ENCODE results near the gene GASK1B.

The GASK1B gene

DNA sequence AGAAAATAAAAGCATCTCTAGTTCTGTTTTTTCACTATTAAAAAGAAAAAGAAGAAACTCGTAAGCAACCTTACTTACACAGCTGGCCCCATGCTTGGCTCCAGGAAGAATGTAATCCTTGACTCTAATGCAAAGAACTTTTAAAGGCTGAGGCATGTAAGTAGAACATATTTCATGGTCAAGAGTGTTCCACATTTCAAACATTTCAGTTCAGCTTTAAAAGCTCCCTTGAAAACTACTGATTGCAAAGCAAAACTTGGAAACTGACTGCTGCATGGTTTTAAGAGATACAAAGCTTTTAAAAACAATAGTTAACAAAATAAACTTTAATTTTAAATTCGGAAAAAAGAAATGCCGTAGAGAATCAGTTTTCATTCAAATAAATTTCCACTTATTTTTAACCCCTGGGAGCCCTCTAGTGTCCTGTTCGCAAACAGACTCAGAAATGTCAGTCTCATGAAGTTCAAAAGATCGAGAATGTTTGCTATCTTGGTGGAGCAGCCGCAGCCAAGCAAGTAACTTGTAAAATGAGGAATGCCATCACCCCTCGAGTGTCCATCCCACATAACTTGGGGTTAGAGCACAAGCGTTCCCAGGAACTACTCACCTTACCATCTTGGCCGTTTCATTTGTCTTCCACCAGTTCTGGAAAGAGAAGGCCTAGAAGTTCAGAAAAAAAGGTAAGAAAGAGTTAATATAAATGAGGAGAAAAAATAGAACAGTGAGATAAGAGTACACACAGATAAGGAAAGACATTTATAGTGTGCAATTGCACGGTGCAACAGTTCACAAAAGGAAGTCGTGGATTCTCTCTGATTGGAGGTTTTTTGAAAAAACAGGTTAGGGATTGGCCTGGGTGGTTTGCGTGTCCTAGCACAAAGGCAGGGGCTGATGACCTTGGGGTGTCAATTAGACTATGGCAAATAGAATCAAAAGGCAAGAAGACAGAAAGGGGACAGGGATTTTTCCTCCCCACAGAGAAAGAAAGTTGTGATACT lies at the start of gene GASK1B:
Gene GASK1B, minus strand, starts transcription at position 765 of the 998 bp plus-strand sequence. CDS start 1,650 bp downstream, outside the sequence.
- no peak for DNase-seq

DNA sequence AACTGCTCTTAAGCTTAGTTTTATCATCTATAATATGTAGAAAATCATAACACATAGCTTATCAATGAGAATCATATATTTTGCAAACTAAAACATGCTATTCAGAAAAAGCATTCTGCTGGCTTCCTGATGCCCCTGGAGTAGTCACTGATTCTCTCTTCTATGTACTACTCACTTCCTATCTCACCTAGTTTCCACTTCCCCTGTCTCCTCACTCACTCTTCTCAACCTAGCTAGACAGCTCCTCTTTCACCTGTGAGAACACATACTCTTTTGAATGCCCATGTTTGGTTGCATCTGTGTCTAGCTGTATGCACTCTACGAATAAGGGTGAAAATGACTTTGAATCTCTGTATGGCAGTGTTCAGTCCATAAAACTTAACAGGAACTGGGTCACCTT lies 46.8 kb upstream of the GASK1B start:
- no peak for DNase-seq

GRCh38 chr4:158217763-158218162 lies 44.9 kb upstream of the GASK1B start:
- no peak for DNase-seq

DNA sequence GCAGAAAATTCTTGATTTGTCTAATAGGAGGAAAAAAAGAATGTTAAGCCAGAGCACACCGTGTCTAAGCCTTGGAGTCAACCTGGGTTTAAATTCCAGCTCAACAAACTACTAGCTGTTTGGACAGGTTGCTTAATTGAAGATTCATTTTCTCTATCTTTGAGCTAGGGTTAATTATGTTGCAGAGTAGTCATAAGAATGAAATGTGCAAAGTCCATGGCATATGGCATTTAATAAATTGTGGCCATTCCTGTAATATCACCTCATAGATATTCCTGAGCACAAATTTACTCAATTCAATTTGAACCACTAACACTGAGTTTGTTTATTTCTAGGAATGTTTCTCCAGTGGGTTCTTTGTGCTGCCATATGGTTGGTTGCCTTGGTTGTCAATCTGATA lies 42.0 kb upstream of the GASK1B start:
- no peak for DNase-seq

GRCh38 chr4:158213466-158213865 lies 40.6 kb upstream of the GASK1B start:
- DNase-seq, result no peak

GRCh38 chr4:158211222-158211621 lies 38.4 kb upstream of the GASK1B start:
- DNase-seq, result no peak

- DNase-seq, result no peak
Observed at GRCh38 chr4:158209825-158210807, 37.3 kb upstream of the GASK1B start, which contains the start of gene TMEM144. Gene TMEM144, plus strand, starts transcription at chr4:158210486. Its CDS starts 2,182 bp downstream, at chr4:158212668.

GRCh38 chr4:158208963-158209640 lies 36.3 kb upstream of the GASK1B start:
- no peak for DNase-seq

- no peak for DNase-seq
Observed at GRCh38 chr4:158203929-158204328, 31.1 kb upstream of the GASK1B start.

GRCh38 chr4:158203436-158203835 lies 30.6 kb upstream of the GASK1B start:
- no peak for DNase-seq

- DNase-seq, result no peak
Observed at GRCh38 chr4:158202481-158202880, 29.7 kb upstream of the GASK1B start.

DNA sequence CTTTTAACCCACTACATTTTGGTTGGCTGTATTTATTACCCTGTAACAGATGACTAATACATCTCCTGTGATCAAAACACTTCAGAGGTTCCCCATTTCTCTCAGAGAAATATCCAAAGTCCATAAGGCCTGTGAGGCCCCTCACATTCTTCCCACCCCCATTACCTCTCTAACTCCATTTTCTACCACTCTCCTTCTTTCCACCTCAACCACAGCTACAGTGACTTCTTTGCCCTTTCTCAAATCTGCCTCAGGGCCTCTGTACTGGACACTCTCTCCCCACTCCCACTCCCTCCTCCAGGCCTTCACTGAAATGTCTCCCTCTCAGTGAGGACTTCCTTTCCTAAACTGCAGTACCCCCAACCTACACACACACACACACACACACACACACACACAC lies 29.1 kb upstream of the GASK1B start:
- no peak for DNase-seq

GRCh38 chr4:158201322-158201721 lies 28.5 kb upstream of the GASK1B start:
- DNase-seq, result no peak

DNA sequence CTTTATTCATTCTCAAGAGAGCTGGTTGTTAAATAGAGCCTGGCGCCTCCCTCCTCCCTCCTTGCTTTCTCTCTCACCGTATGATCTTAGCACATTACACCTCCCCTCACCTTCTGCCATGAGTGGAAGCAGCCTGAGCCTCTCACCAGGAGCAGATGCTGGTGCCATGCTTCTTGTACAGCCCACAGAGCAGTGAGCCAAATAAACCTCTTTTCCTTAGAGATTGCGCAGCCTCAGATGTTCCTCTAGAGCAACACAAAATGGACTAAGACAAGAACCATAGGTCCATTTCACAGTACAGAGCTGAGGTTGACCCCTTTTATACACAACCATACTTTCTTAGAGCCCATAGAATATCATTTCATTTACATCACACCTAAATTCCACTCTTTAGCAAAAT lies 27.4 kb upstream of the GASK1B start:
- DNase-seq, result no peak

GRCh38 chr4:158197194-158197776 lies 24.5 kb upstream of the GASK1B start:
- DNase-seq, result no peak

GRCh38 chr4:158195297-158195696 lies 22.5 kb upstream of the GASK1B start:
- no peak for DNase-seq

DNA sequence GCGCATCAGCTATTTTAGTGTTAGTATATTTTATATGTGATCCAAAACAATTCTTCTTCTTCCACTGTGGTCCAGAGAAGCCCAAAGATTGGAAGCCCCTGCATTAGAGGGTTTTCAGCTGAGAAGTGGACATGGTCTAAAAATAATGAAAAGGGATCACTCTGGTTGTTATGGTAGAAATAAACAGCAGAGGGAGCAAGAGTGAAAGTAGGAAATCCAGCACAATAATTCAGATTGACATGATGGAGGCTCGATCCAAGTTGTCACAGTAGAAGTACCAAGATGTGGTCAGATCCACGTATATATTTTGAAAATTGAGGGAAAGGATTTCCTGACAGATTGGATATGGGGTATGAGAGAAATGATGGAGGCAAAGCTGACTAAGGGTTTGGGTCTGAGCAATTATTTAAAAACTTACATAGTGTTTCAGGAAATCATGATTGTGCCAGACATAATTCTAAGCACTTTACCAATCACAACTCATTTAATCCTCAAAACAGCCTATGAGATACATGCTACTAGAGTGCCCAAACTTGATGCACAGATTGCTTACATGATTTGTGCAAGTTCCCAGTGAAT lies 20.4 kb upstream of the GASK1B start:
- DNase-seq, result no peak

GRCh38 chr4:158192439-158193158 lies 19.8 kb upstream of the GASK1B start:
- DNase-seq, result no peak

DNA sequence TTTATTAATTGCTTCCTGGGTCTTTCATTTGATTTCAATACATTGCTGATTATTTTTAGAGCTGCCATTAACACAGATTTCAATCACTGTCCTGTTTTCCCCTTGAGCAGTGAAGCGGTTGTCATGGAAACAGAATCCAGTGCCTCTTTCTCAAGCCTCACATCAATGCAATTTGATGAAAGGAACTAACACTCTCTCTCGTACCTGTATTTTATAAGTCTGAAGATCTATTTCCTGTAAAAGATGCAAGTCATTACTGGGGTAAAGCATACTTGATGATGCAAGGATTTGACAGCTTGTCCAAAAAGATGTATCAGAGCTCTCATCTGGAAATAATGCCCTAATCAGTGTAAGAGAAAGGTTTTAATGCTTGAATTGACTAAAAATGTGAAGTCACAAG lies 17.9 kb upstream of the GASK1B start:
- no peak for DNase-seq

DNA sequence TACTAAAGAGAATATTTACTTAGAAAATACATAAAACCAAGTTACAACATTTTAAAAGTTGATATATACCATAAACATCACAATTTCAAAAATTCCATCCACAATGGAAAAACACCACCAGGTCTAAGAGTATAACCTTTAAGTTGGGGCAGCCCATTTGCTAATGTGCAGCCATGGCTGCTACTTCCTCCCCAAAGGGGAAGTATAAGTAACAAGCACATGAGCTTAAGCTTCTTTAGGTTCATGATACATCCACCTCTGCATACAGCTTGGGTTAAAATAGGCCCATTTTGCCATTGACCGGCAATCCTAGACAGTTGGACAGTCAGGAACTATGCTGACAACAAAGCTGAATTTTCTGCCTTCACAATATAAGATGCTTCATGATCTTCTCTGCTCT lies 16.6 kb upstream of the GASK1B start:
- no peak for DNase-seq

DNA sequence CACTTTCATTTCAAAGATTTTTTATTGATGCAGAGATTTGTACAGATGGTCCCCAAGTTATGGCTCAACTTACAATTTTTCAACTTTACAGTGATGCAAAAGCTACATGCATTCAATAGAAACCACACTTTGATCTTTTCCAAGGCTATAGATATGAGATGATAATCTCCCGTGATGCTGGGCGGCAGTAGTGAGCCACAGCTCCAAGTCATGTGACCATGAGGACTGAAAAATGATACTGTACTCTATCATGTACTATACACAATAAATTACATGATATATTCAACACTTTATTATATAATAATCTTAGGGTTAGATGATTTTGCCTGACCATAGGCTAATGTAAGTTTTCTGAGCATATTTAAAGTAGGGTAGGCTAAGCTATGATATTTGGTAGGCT lies 14.0 kb upstream of the GASK1B start:
- no peak for DNase-seq
